Panc1 (cell line): ENCODE results near the gene FBXO15. TPM values are rescaled to one million over a fixed set of nuclear protein-coding genes. Genes with fewer than 3 reads are reported as not detected.

Experiments
- ATAC-seq: fragments of 200-7000 bp; cut with Tn5 transposase; 2 replicates; pipeline ENCODE4 v1.9.1; 2020; ENCODE audit warnings: mild to moderate bottlenecking, moderate library complexity
- BruUV-seq: library from RNA; stranded (reverse); fragments of 400-500 nt; replicated peaks from 2 replicates; lab custom pipeline; 2021; lab: Mats Ljungman, UMichigan
- CTCF ChIA-PET: fragments of 300-600 bp; sonication (Branson Sonifier 250); formaldehyde crosslinking; loops from one replicate; lab custom pipeline; 2022; ENCODE audit warnings: antibody characterized with exemption; lab: Charles Lee
- POLR2A ChIA-PET: fragments of 300-600 bp; sonication (Branson Sonifier 250); formaldehyde crosslinking; loops from one replicate; lab custom pipeline; 2022; ENCODE audit warnings: antibody characterized with exemption; lab: Charles Lee
- DNase-seq: peaks from one replicate; pipeline ENCODE4 v3.0.0-alpha.2; 2010; ENCODE audit warnings: low read depth, low spot score
- H3K27ac ChIP-seq: 2 replicates; pipeline ENCODE4 v1.5.1; 2011; ENCODE audit warnings: mild to moderate bottlenecking, low read length, inconsistent platforms
- H3K27me3 ChIP-seq: fragments of 200-500 bp; sonication (Bioruptor generic); 2 replicates; pipeline ENCODE4 v1.6.0; 2014; ENCODE audit warnings: low read length, inconsistent platforms; ENCODE audit not compliant: control insufficient read depth, insufficient read depth
- H3K36me3 ChIP-seq: fragments of 200-500 bp; sonication (Bioruptor generic); 2 replicates; pipeline ENCODE4 v1.5.1; 2014; ENCODE audit warnings: inconsistent platforms, mild to moderate bottlenecking, low read length, moderate library complexity; ENCODE audit not compliant: control insufficient read depth, insufficient read depth
- H3K4me1 ChIP-seq: 2 replicates; pipeline ENCODE4 v1.5.1; 2011; ENCODE audit warnings: inconsistent platforms, mild to moderate bottlenecking, low read length, moderate library complexity; ENCODE audit not compliant: control insufficient read depth, insufficient read depth
- H3K4me3 ChIP-seq, 2 experiments: 2 replicates each; pipeline ENCODE4 v1.5.1; 2011 to 2012; ENCODE audit warnings: low read depth in 2 of 2, low read length in 2 of 2, mild to moderate bottlenecking in 2 of 2, inconsistent platforms in 1 of 2, moderate library complexity in 1 of 2
- H3K9me3 ChIP-seq: fragments of 200-500 bp; sonication (Bioruptor generic); 2 replicates; pipeline ENCODE4 v1.5.1; 2014; ENCODE audit warnings: low read depth, mild to moderate bottlenecking, inconsistent platforms, low read length, moderate library complexity; ENCODE audit not compliant: control insufficient read depth, insufficient read depth
- CTCF ChIP-seq: fragments of 450-650 bp; IDR thresholded peaks from 2 replicates; pipeline ENCODE4 v1.5.1; 2017; ENCODE audit warnings: mild to moderate bottlenecking
- POLR2AphosphoS5 ChIP-seq: IDR thresholded peaks from 2 replicates; pipeline ENCODE4 v1.6.1; 2012; ENCODE audit warnings: mild to moderate bottlenecking, low read depth, low read length, moderate library complexity
- REST ChIP-seq, 2 experiments: IDR thresholded peaks; 2 replicates each; pipeline ENCODE4 v1.6.1; 2011 to 2012; ENCODE audit warnings: low read depth in 2 of 2, control low read depth in 1 of 2, low read length in 1 of 2, mild to moderate bottlenecking in 1 of 2, moderate library complexity in 1 of 2; ENCODE audit not compliant: insufficient read depth in 1 of 2
- SIN3A ChIP-seq: IDR thresholded peaks from 2 replicates; pipeline ENCODE4 v1.6.1; 2012; ENCODE audit warnings: low read depth, mild to moderate bottlenecking, low read length, moderate library complexity, borderline replicate concordance; ENCODE audit not compliant: insufficient read depth
- TCF7L2 ChIP-seq: IDR thresholded peaks from 2 replicates; pipeline ENCODE4 v1.6.1; 2011; ENCODE audit warnings: mild to moderate bottlenecking, low read depth, low read length, inconsistent platforms
- in situ Hi-C: cut with HindIII; loops from 2 replicates; pipeline ENCODE4 v1.10.0; 2016; ENCODE audit warnings: low sequenced_read_pairs, low pct_unique_long_range_greater_than_20kb
- intact Hi-C: fragments of 100-400 bp; cut with micrococcal nuclease; formaldehyde crosslinking; loops from one replicate; pipeline ENCODE4 v1.10.0; 2022; ENCODE audit not compliant: unreplicated experiment
- total RNA-seq: library from RNA; stranded (reverse); gene quantifications from one replicate; pipeline ENCODE4 v1.2.1, GENCODE V29; 2021; ENCODE audit not compliant: unreplicated experiment

The FBXO15 gene
- total RNA-seq, 1 experiment from 2014 or later, result 1.9 TPM

DNA sequence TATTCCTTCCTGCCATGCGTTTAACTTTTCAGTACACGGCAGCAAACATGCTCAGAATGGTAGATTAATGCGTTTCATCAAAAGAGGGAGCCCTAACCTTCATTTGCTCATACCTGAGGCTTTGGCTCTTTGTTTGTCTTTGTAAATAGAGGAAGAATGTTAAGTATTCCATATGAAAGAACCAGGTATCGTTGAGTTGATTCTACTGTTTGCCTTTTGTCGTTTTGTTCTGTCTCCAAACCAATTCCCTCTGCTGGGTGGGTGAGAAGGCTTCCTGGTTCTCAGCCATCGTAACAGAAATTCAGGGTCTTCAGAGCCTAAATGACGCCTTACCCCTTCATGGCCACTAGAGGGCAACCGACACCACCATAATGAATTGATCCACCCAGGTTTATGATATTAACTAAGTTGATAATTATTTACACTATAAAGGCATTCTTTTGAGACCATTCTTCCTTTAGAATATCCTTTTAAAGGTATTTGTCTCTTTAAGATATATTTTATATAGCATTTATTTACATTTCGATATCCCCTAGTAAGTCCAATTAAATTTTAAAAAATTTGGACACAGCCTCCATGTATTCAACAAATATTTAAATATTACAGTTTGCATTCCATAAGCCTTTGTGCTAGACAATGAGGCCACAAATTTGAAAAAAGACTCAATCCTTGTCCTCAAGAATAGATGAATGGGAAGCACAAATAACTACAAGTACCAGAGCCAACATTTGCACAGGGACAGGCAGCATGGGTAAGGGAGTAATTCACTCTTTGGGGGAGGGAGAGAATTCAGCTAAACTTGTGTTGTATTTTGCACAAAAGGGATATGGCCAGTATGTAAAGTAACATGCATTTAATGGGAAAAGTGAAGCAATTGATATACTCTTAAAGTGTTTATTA is 48.8 kb upstream of the FBXO15 start:
- CTCF ChIA-PET, result interaction anchor here (0.7 to 1.4 kb wide), 4 partner anchors 19 to 355 kb away, joined by 3 to 6 read pairs (median 4); partner anchors contain the start of gene CNDP2
- POLR2A ChIA-PET, result no interaction called here
- intact Hi-C loops, result loop anchor here (1.0 to 5.0 kb wide), 4 partner anchors 146 to 1566 kb away; no protein-coding TSS in a partner anchor

More for the DNA sequence above, 48.8 kb upstream of the FBXO15 start:
- no TSS peak for BruUV-seq
- no peak for TF ChIP-seq TCF7L2
- no peak for TF ChIP-seq SIN3A
- peak; percentile 97 for TF ChIP-seq CTCF
- no peak for TF ChIP-seq POLR2AphosphoS5
- no peak for TF ChIP-seq REST (IDR thresholded peaks at IDR 0.05; ENCODE audit: insufficient read depth in 1 of 2, low read depth in 2 of 2, low read length in 1 of 2)
- Histone ChIP-seq H3K27ac (no peak overlapping the region), H3K36me3 (no peaks in the 10 kb centered on the region), H3K4me1 (no peaks in the 10 kb centered on the region), H3K4me3 (peak overlapping the region; percentile 16 to 37; a peak in 3 of 4 replicates), H3K27me3 (peaks cover 5% of the 10 kb centered on the region), H3K9me3 (no peaks in the 10 kb centered on the region)
- in situ Hi-C loops, result loop anchor here (25.0 kb wide), 1 partner anchor 141 kb away; no protein-coding TSS in a partner anchor
- ATAC-seq, result peak; percentile 87
- DNase-seq, result peak; percentile 70
